ENCODE results near the gene CALHM4. TPM values are rescaled to one million over a fixed set of nuclear protein-coding genes. Genes with fewer than 3 reads are reported as not detected.

Gene CALHM4
- total and polyA plus RNA-seq, 2 of the 8 experiments (the other 6 are each of a cell fraction or from before 2014, with no cell fraction given) = not detected

DNA sequence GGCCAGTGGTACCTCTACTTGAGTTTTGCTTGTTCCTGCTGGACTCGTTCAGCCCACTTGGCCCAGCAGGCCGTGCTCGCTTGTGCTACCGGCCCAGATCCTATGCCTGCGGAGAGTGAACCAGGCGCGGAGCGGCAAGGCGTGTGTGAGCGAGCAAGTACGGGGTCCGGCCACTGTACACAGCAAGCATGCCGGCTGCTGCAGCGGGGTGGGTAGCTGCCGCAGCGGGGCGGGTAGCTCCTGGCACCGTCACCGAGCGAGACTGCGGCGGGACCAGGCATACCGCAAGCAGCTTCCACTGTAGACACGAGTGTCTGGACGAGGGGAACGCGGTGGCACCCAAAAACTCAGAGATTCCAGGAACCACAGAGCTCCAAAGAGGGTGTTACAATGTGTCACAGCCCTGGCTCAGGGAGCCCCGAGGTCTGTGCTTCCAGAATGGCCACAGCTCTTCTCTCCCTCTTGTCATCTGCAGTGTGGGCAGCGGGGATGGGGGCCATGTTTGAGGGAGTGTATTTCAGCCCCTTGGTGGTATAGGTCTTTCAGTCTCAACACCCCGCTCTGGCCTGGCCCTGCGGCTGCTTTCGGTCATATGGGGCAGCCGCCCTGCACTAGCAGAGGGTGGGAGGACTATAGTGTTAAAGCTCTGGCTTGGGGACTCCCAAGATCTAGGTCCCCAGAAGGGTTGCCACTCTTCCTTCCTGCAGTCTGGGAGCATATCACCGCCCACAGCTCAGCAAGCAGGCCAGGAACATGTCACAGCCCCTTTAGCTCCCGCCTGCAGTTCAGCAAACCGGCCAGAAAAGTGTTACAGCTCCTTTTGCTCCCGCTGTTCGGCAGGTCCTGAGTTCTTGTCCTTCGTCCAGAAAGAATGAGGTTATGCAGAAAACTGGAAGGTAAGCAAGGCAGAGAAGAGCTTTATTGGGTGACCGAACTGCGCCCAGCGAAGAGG is 11.6 kb downstream of the CALHM4 start (continued):
- no peak for TF ChIP-seq RFX5 (IDR thresholded peaks at IDR 0.05; ENCODE audit: borderline replicate concordance, low read depth, low read length)
- TF ChIP-seq TBP (IDR thresholded peaks at IDR 0.05; ENCODE audit: low read depth, low read length) = no peak
- no peak for TF ChIP-seq MAX (IDR thresholded peaks at IDR 0.05)
- TF ChIP-seq TCF12 (IDR thresholded peaks at IDR 0.05; ENCODE audit: low read depth, low read length) = no peak
- no peak for TF ChIP-seq BRCA1 (IDR thresholded peaks at IDR 0.05; ENCODE audit: low read depth, low read length)
- no peak for TF ChIP-seq GTF2F1 (IDR thresholded peaks at IDR 0.05; ENCODE audit: borderline replicate concordance, low read depth, low read length)
- TF ChIP-seq SUZ12 (IDR thresholded peaks at IDR 0.05; ENCODE audit: low read length) = no peak
- no peak for TF ChIP-seq EP300 (IDR thresholded peaks at IDR 0.05; ENCODE audit: borderline replicate concordance in 1 of 2, low read depth in 2 of 2, low read length in 2 of 2)
- no peak for TF ChIP-seq SIRT6 (IDR thresholded peaks at IDR 0.05; ENCODE audit: low read length)
